Measurements from ENCODE around the gene ZSCAN5B. TPM values are rescaled to one million over a fixed set of nuclear protein-coding genes. Genes with fewer than 3 reads are reported as not detected.

The ZSCAN5B gene
- total and polyA plus RNA-seq, 2 of the 8 experiments (the other 6 are each of a cell fraction or from before 2014, with no cell fraction given) = not detected

GRCh38 chr19:56170261-56170660 is 27.3 kb downstream of the ZSCAN5B start (continued):
- TF ChIP-seq, protein P1, sequence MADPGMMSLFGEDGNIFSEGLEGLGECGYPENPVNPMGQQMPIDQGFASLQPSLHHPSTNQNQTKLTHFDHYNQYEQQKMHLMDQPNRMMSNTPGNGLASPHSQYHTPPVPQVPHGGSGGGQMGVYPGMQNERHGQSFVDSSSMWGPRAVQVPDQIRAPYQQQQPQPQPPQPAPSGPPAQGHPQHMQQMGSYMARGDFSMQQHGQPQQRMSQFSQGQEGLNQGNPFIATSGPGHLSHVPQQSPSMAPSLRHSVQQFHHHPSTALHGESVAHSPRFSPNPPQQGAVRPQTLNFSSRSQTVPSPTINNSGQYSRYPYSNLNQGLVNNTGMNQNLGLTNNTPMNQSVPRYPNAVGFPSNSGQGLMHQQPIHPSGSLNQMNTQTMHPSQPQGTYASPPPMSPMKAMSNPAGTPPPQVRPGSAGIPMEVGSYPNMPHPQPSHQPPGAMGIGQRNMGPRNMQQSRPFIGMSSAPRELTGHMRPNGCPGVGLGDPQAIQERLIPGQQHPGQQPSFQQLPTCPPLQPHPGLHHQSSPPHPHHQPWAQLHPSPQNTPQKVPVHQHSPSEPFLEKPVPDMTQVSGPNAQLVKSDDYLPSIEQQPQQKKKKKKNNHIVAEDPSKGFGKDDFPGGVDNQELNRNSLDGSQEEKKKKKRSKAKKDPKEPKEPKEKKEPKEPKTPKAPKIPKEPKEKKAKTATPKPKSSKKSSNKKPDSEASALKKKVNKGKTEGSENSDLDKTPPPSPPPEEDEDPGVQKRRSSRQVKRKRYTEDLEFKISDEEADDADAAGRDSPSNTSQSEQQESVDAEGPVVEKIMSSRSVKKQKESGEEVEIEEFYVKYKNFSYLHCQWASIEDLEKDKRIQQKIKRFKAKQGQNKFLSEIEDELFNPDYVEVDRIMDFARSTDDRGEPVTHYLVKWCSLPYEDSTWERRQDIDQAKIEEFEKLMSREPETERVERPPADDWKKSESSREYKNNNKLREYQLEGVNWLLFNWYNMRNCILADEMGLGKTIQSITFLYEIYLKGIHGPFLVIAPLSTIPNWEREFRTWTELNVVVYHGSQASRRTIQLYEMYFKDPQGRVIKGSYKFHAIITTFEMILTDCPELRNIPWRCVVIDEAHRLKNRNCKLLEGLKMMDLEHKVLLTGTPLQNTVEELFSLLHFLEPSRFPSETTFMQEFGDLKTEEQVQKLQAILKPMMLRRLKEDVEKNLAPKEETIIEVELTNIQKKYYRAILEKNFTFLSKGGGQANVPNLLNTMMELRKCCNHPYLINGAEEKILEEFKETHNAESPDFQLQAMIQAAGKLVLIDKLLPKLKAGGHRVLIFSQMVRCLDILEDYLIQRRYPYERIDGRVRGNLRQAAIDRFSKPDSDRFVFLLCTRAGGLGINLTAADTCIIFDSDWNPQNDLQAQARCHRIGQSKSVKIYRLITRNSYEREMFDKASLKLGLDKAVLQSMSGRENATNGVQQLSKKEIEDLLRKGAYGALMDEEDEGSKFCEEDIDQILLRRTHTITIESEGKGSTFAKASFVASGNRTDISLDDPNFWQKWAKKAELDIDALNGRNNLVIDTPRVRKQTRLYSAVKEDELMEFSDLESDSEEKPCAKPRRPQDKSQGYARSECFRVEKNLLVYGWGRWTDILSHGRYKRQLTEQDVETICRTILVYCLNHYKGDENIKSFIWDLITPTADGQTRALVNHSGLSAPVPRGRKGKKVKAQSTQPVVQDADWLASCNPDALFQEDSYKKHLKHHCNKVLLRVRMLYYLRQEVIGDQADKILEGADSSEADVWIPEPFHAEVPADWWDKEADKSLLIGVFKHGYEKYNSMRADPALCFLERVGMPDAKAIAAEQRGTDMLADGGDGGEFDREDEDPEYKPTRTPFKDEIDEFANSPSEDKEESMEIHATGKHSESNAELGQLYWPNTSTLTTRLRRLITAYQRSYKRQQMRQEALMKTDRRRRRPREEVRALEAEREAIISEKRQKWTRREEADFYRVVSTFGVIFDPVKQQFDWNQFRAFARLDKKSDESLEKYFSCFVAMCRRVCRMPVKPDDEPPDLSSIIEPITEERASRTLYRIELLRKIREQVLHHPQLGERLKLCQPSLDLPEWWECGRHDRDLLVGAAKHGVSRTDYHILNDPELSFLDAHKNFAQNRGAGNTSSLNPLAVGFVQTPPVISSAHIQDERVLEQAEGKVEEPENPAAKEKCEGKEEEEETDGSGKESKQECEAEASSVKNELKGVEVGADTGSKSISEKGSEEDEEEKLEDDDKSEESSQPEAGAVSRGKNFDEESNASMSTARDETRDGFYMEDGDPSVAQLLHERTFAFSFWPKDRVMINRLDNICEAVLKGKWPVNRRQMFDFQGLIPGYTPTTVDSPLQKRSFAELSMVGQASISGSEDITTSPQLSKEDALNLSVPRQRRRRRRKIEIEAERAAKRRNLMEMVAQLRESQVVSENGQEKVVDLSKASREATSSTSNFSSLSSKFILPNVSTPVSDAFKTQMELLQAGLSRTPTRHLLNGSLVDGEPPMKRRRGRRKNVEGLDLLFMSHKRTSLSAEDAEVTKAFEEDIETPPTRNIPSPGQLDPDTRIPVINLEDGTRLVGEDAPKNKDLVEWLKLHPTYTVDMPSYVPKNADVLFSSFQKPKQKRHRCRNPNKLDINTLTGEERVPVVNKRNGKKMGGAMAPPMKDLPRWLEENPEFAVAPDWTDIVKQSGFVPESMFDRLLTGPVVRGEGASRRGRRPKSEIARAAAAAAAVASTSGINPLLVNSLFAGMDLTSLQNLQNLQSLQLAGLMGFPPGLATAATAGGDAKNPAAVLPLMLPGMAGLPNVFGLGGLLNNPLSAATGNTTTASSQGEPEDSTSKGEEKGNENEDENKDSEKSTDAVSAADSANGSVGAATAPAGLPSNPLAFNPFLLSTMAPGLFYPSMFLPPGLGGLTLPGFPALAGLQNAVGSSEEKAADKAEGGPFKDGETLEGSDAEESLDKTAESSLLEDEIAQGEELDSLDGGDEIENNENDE (IDR thresholded peaks at IDR 0.05; ENCODE audit: insufficient replicate concordance, low read length) = no peak
- TF ChIP-seq GTF2F1 (IDR thresholded peaks at IDR 0.05; ENCODE audit: borderline replicate concordance, low read depth, low read length) (no peak), SAP30 (IDR thresholded peaks at IDR 0.05; ENCODE audit: insufficient read depth, insufficient replicate concordance, low read length) (no peak), SP2 (IDR thresholded peaks at IDR 0.05; ENCODE audit: low read length) (no peak), ATF3 (IDR thresholded peaks at IDR 0.05; ENCODE audit: insufficient read depth, low read depth, low read length) (no peak), CHD2 (IDR thresholded peaks at IDR 0.05; ENCODE audit: low read length) (no peak), GABPA (IDR thresholded peaks at IDR 0.05; ENCODE audit: borderline replicate concordance, insufficient read depth, low read length) (no peak), ASH2L (IDR thresholded peaks at IDR 0.05; ENCODE audit: low read length) (no peak)

Data from H1 (cell line).